Measurements from ENCODE around the gene SLC47A1. TPM values are rescaled to one million over a fixed set of nuclear protein-coding genes. Genes with fewer than 3 reads are reported as not detected.
A peak's percentile ranks its signal among the peaks of the same experiment; 100 is the strongest.

SLC47A1 gene
- total and polyA plus RNA-seq, 2 of the 13 experiments (the other 11 are each of a cell fraction or from before 2014, with no cell fraction given): 42.1 to 67.5 TPM

DNA sequence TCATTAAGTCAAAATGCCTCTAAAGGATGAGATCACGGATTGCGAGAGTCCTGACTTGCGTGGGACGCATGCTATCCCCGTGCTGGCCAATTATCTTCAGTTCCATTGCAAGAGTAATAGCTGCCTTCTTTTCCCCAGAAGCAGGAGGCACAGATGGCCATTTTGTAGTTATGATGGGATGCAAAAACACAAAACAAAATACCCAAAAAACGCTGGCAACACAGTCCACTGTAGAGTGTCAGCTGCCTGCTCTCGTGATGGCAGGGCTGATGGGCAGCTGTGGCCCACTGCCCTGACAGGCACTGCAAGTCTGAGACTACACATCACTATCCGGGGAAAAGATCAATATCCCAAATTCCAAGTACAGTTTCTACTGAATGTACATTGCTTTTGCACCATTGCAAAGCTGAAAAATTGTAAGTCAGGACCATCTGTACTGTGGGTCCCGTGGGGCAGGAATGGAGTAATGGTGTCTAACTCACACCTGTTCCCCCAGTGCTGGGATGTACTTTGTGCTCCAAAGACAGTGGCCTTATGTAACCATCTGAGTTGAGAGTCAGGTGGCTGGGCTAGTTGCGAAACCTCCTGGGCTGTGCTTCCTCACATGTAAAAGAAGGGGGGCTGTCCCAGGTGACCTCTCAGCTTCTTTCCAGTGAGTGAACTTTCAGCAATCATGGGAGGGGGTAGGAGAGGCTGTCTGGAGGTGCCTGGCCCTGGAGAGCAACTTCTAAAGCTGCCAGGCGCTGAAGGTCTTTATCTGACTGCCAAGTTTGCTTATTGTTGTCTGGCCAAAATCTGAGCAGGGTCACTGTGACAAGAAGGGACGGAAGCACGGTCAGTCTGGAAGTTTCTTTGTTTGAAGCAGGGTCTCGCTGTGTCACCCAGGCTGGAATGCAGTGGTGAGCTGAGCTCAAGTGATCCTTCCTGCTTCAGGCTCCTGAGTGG is 4.7 kb downstream of the SLC47A1 start (continued):
- TF ChIP-seq ZNF883 (CRISPR knock-in tag; IDR thresholded peaks at IDR 0.05; ENCODE audit: not compliant biosample characterization) (no peak), MXI1 (IDR thresholded peaks at IDR 0.05; ENCODE audit: borderline replicate concordance, low read depth, low read length) (peak; percentile 40; the same call in 1 of the 3 replicates), ZNF605 (CRISPR knock-in tag; IDR thresholded peaks at IDR 0.05) (peak; percentile 95), NR2F6 (IDR thresholded peaks at IDR 0.05) (peak; percentile 92), NR2F6 (CRISPR knock-in tag; IDR thresholded peaks at IDR 0.05) (peak; percentile 89), NPAS2 (CRISPR knock-in tag; IDR thresholded peaks at IDR 0.05; ENCODE audit: borderline replicate concordance) (0 out of 2 replicates have a peak, but pooled peaks have one; percentile 72)
- TF ChIP-seq, protein P1, sequence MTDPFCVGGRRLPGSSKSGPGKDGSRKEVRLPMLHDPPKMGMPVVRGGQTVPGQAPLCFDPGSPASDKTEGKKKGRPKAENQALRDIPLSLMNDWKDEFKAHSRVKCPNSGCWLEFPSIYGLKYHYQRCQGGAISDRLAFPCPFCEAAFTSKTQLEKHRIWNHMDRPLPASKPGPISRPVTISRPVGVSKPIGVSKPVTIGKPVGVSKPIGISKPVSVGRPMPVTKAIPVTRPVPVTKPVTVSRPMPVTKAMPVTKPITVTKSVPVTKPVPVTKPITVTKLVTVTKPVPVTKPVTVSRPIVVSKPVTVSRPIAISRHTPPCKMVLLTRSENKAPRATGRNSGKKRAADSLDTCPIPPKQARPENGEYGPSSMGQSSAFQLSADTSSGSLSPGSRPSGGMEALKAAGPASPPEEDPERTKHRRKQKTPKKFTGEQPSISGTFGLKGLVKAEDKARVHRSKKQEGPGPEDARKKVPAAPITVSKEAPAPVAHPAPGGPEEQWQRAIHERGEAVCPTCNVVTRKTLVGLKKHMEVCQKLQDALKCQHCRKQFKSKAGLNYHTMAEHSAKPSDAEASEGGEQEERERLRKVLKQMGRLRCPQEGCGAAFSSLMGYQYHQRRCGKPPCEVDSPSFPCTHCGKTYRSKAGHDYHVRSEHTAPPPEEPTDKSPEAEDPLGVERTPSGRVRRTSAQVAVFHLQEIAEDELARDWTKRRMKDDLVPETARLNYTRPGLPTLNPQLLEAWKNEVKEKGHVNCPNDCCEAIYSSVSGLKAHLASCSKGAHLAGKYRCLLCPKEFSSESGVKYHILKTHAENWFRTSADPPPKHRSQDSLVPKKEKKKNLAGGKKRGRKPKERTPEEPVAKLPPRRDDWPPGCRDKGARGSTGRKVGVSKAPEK (CRISPR knock-in tag; IDR thresholded peaks at IDR 0.05; ENCODE audit: borderline replicate concordance): no peak
- TF ChIP-seq, protein P2, sequence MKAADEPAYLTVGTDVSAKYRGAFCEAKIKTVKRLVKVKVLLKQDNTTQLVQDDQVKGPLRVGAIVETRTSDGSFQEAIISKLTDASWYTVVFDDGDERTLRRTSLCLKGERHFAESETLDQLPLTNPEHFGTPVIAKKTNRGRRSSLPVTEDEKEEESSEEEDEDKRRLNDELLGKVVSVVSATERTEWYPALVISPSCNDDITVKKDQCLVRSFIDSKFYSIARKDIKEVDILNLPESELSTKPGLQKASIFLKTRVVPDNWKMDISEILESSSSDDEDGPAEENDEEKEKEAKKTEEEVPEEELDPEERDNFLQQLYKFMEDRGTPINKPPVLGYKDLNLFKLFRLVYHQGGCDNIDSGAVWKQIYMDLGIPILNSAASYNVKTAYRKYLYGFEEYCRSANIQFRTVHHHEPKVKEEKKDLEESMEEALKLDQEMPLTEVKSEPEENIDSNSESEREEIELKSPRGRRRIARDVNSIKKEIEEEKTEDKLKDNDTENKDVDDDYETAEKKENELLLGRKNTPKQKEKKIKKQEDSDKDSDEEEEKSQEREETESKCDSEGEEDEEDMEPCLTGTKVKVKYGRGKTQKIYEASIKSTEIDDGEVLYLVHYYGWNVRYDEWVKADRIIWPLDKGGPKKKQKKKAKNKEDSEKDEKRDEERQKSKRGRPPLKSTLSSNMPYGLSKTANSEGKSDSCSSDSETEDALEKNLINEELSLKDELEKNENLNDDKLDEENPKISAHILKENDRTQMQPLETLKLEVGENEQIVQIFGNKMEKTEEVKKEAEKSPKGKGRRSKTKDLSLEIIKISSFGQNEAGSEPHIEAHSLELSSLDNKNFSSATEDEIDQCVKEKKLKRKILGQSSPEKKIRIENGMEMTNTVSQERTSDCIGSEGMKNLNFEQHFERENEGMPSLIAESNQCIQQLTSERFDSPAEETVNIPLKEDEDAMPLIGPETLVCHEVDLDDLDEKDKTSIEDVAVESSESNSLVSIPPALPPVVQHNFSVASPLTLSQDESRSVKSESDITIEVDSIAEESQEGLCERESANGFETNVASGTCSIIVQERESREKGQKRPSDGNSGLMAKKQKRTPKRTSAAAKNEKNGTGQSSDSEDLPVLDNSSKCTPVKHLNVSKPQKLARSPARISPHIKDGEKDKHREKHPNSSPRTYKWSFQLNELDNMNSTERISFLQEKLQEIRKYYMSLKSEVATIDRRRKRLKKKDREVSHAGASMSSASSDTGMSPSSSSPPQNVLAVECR (CRISPR knock-in tag; IDR thresholded peaks at IDR 0.05; ENCODE audit: borderline replicate concordance): peak; percentile 89; the same call in 1 of the 2 replicates
- TF ChIP-seq, protein P3, sequence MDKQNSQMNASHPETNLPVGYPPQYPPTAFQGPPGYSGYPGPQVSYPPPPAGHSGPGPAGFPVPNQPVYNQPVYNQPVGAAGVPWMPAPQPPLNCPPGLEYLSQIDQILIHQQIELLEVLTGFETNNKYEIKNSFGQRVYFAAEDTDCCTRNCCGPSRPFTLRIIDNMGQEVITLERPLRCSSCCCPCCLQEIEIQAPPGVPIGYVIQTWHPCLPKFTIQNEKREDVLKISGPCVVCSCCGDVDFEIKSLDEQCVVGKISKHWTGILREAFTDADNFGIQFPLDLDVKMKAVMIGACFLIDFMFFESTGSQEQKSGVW (CRISPR knock-in tag; IDR thresholded peaks at IDR 0.05; ENCODE audit: borderline replicate concordance): no peak
- TF ChIP-seq, protein P4, sequence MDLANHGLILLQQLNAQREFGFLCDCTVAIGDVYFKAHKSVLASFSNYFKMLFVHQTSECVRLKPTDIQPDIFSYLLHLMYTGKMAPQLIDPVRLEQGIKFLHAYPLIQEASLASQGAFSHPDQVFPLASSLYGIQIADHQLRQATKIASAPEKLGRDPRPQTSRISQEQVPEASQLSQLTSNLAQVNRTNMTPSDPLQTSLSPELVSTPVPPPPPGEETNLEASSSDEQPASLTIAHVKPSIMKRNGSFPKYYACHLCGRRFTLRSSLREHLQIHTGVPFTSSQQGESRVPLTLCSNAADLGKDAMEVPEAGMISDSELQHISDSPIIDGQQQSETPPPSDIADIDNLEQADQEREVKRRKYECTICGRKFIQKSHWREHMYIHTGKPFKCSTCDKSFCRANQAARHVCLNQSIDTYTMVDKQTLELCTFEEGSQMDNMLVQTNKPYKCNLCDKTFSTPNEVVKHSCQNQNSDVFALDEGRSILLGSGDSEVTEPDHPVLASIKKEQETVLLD (CRISPR knock-in tag; IDR thresholded peaks at IDR 0.05; ENCODE audit: low read depth): no peak
- TF ChIP-seq, protein P5, sequence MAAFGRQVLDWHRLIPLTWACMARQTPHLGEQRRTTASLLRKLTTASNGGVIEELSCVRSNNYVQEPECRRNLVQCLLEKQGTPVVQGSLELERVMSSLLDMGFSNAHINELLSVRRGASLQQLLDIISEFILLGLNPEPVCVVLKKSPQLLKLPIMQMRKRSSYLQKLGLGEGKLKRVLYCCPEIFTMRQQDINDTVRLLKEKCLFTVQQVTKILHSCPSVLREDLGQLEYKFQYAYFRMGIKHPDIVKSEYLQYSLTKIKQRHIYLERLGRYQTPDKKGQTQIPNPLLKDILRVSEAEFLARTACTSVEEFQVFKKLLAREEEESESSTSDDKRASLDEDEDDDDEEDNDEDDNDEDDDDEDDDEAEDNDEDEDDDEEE (CRISPR knock-in tag; IDR thresholded peaks at IDR 0.05): 0 out of 2 replicates have a peak, but pooled peaks have one; percentile 9
- TF ChIP-seq, protein P6, sequence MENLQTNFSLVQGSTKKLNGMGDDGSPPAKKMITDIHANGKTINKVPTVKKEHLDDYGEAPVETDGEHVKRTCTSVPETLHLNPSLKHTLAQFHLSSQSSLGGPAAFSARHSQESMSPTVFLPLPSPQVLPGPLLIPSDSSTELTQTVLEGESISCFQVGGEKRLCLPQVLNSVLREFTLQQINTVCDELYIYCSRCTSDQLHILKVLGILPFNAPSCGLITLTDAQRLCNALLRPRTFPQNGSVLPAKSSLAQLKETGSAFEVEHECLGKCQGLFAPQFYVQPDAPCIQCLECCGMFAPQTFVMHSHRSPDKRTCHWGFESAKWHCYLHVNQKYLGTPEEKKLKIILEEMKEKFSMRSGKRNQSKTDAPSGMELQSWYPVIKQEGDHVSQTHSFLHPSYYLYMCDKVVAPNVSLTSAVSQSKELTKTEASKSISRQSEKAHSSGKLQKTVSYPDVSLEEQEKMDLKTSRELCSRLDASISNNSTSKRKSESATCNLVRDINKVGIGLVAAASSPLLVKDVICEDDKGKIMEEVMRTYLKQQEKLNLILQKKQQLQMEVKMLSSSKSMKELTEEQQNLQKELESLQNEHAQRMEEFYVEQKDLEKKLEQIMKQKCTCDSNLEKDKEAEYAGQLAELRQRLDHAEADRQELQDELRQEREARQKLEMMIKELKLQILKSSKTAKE (CRISPR knock-in tag; IDR thresholded peaks at IDR 0.05; ENCODE audit: borderline replicate concordance): peak; percentile 96
